Measurements from ENCODE around the gene BPIFA3. TPM values are rescaled to one million over a fixed set of nuclear protein-coding genes. Genes with fewer than 3 reads are reported as not detected.

The BPIFA3 gene
- total and polyA plus RNA-seq, 2 experiments from 2014 or later = not detected

DNA sequence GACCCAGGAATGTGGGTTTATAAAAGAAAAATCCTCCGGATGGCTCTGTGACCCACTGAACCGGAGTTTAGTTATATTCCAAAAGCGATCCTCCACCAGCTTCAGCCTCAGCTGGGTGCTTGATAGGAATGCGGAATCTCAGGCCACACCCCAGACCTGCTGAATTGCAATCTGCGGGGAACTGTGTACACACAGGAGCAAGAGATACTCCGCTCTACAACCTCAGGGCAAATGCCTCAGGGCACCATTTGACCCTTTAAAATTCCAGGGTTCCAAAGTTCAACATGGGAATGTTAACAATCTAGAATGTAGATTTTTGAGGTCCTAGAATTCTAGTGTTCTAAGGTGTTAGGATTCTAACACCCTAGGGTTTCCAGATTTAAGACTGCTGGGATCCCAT, 38.4 kb upstream of the BPIFA3 start:
- Histone ChIP-seq H3K4me2 (no peak overlapping the region), H3K4me1 (ENCODE audit: insufficient read depth) (no peaks in the 10 kb centered on the region), H3K27ac (ENCODE audit: low read depth) (no peak overlapping the region), H3K9me2 (ENCODE audit: insufficient read depth) (no peaks in the 10 kb centered on the region), H2AFZ (no peak overlapping the region), H3K36me3 (ENCODE audit: insufficient read depth) (no peaks in the 10 kb centered on the region), H3K4me3 (no peak overlapping the region), H4K20me1 (replicated peaks; ENCODE audit: insufficient read depth) (no peaks in the 10 kb centered on the region), H3K27me3 (ENCODE audit: insufficient read depth) (no peaks in the 10 kb centered on the region), H3K79me2 (replicated peaks; ENCODE audit: insufficient read depth) (no peaks in the 10 kb centered on the region), H3F3A (replicated peaks; ENCODE audit: low read depth) (no peaks in the 10 kb centered on the region)
- H3K4me1 Mint-ChIP-seq = peaks cover 10% of the 10 kb centered on the region
- TF ChIP-seq ZNF331 (CRISPR knock-in tag; IDR thresholded peaks at IDR 0.05; ENCODE audit: low read depth) (no peak), EZH2 (IDR thresholded peaks at IDR 0.05; ENCODE audit: low read depth, unreplicated experiment) (no peak), POLR2AphosphoS5 (IDR thresholded peaks at IDR 0.05; ENCODE audit: low read depth) (no peak), NANOG (IDR thresholded peaks at IDR 0.05; ENCODE audit: borderline replicate concordance) (no peak), STAT1 (IDR thresholded peaks at IDR 0.05; ENCODE audit: unreplicated experiment) (no peak), EZH2phosphoT487 (IDR thresholded peaks at IDR 0.05; ENCODE audit: unreplicated experiment) (no peak), JUNB (IDR thresholded peaks at IDR 0.05; ENCODE audit: unreplicated experiment) (no peak), CREB1 (CRISPR knock-in tag; IDR thresholded peaks at IDR 0.05; ENCODE audit: low read depth) (no peak), ZNF114 (CRISPR knock-in tag; IDR thresholded peaks at IDR 0.05) (no peak), REST (IDR thresholded peaks at IDR 0.05; ENCODE audit: unreplicated experiment) (no peak), CTCF (conservative IDR thresholded peaks at IDR 0.05; ENCODE audit: low read depth in 2 of 2) (no peak)
- TF ChIP-seq, protein P1, sequence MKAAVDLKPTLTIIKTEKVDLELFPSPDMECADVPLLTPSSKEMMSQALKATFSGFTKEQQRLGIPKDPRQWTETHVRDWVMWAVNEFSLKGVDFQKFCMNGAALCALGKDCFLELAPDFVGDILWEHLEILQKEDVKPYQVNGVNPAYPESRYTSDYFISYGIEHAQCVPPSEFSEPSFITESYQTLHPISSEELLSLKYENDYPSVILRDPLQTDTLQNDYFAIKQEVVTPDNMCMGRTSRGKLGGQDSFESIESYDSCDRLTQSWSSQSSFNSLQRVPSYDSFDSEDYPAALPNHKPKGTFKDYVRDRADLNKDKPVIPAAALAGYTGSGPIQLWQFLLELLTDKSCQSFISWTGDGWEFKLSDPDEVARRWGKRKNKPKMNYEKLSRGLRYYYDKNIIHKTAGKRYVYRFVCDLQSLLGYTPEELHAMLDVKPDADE (IDR thresholded peaks at IDR 0.05) = no peak
- TF ChIP-seq, protein P2, sequence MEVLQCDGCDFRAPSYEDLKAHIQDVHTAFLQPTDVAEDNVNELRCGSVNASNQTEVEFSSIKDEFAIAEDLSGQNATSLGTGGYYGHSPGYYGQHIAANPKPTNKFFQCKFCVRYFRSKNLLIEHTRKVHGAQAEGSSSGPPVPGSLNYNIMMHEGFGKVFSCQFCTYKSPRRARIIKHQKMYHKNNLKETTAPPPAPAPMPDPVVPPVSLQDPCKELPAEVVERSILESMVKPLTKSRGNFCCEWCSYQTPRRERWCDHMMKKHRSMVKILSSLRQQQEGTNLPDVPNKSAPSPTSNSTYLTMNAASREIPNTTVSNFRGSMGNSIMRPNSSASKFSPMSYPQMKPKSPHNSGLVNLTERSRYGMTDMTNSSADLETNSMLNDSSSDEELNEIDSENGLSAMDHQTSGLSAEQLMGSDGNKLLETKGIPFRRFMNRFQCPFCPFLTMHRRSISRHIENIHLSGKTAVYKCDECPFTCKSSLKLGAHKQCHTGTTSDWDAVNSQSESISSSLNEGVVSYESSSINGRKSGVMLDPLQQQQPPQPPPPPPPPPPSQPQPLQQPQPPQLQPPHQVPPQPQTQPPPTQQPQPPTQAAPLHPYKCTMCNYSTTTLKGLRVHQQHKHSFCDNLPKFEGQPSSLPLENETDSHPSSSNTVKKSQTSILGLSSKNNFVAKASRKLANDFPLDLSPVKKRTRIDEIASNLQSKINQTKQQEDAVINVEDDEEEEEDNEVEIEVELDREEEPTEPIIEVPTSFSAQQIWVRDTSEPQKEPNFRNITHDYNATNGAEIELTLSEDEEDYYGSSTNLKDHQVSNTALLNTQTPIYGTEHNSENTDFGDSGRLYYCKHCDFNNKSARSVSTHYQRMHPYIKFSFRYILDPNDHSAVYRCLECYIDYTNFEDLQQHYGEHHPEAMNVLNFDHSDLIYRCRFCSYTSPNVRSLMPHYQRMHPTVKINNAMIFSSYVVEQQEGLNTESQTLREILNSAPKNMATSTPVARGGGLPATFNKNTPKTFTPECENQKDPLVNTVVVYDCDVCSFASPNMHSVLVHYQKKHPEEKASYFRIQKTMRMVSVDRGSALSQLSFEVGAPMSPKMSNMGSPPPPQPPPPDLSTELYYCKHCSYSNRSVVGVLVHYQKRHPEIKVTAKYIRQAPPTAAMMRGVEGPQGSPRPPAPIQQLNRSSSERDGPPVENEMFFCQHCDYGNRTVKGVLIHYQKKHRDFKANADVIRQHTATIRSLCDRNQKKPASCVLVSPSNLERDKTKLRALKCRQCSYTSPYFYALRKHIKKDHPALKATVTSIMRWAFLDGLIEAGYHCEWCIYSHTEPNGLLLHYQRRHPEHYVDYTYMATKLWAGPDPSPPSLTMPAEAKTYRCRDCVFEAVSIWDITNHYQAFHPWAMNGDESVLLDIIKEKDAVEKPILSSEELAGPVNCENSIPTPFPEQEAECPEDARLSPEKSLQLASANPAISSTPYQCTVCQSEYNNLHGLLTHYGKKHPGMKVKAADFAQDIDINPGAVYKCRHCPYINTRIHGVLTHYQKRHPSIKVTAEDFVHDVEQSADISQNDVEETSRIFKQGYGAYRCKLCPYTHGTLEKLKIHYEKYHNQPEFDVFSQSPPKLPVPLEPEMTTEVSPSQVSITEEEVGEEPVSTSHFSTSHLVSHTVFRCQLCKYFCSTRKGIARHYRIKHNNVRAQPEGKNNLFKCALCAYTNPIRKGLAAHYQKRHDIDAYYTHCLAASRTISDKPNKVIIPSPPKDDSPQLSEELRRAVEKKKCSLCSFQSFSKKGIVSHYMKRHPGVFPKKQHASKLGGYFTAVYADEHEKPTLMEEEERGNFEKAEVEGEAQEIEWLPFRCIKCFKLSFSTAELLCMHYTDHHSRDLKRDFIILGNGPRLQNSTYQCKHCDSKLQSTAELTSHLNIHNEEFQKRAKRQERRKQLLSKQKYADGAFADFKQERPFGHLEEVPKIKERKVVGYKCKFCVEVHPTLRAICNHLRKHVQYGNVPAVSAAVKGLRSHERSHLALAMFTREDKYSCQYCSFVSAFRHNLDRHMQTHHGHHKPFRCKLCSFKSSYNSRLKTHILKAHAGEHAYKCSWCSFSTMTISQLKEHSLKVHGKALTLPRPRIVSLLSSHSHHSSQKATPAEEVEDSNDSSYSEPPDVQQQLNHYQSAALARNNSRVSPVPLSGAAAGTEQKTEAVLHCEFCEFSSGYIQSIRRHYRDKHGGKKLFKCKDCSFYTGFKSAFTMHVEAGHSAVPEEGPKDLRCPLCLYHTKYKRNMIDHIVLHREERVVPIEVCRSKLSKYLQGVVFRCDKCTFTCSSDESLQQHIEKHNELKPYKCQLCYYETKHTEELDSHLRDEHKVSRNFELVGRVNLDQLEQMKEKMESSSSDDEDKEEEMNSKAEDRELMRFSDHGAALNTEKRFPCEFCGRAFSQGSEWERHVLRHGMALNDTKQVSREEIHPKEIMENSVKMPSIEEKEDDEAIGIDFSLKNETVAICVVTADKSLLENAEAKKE (CRISPR knock-in tag; IDR thresholded peaks at IDR 0.05) = no peak
- no peak overlapping the region for H3K4me3 Mint-ChIP-seq
- ATAC-seq (peak; percentile 68), DNase-seq (ENCODE audit: low spot score) (peak; percentile 63)
- peaks cover 9% of the 10 kb centered on the region for H3K9me3 Mint-ChIP-seq
- peaks cover 4% of the 10 kb centered on the region for H3K27me3 Mint-ChIP-seq (ENCODE audit: insufficient read depth, low read depth, poor library complexity)
- H3K27ac Mint-ChIP-seq = no peak overlapping the region
- H3K36me3 Mint-ChIP-seq (ENCODE audit: low read depth) = no peaks in the 10 kb centered on the region
